Mesenchymal stem cell (in vitro differentiated cells and primary cell): ENCODE data around the gene RAB1B.

Source experiments
- DNase-seq: peaks from one replicate; pipeline ENCODE4 v3.0.0-alpha.2; 2013
- H2AFZ ChIP-seq: one replicate; pipeline ENCODE4 v1.6.1; 2013; ENCODE audit warnings: low read depth, mild to moderate bottlenecking, control low read depth, inconsistent platforms, low read length, moderate library complexity
- H2AK5ac ChIP-seq: 2 replicates; pipeline ENCODE4 v1.6.1; 2013; ENCODE audit warnings: low read length, moderate library complexity, mild to moderate bottlenecking, inconsistent platforms; ENCODE audit not compliant: severe bottlenecking
- H2BK120ac ChIP-seq: one replicate; pipeline ENCODE4 v1.6.1; 2013; ENCODE audit warnings: low read depth, mild to moderate bottlenecking, inconsistent platforms, low read length, moderate library complexity
- H2BK12ac ChIP-seq, 2 experiments: one replicate each; pipeline ENCODE4 v1.6.1; 2013; ENCODE audit warnings: inconsistent platforms in 2 of 2, low read length in 2 of 2, mild to moderate bottlenecking in 2 of 2, moderate library complexity in 2 of 2, control low read depth in 1 of 2
- H2BK15ac ChIP-seq: one replicate; pipeline ENCODE4 v1.6.1; 2013; ENCODE audit warnings: mild to moderate bottlenecking, low read depth, inconsistent platforms; ENCODE audit not compliant: poor library complexity, severe bottlenecking
- H2BK5ac ChIP-seq: 2 replicates; pipeline ENCODE4 v1.6.1; 2013; ENCODE audit warnings: low read depth, mild to moderate bottlenecking, low read length, control low read depth, inconsistent platforms; ENCODE audit not compliant: poor library complexity, severe bottlenecking
- H3K14ac ChIP-seq, 2 experiments: one replicate each; pipeline ENCODE4 v1.6.1; 2013; ENCODE audit warnings: inconsistent platforms in 2 of 2, low read length in 2 of 2, control low read depth in 1 of 2, mild to moderate bottlenecking in 1 of 2, moderate library complexity in 1 of 2
- H3K18ac ChIP-seq, 2 experiments: one replicate each; pipeline ENCODE4 v1.6.1; 2013; ENCODE audit warnings: inconsistent platforms in 2 of 2, low read length in 2 of 2, control low read depth in 1 of 2, low read depth in 1 of 2, mild to moderate bottlenecking in 1 of 2
- H3K23ac ChIP-seq, 2 experiments: one replicate each; pipeline ENCODE4 v1.6.1; 2013; ENCODE audit warnings: inconsistent platforms in 2 of 2, low read length in 2 of 2, mild to moderate bottlenecking in 2 of 2, moderate library complexity in 2 of 2, control low read depth in 1 of 2
- H3K27ac ChIP-seq: 2 replicates; pipeline ENCODE4 v1.5.1; 2013; ENCODE audit warnings: mild to moderate bottlenecking, moderate library complexity, low read length, control low read depth, inconsistent platforms; ENCODE audit not compliant: poor library complexity, severe bottlenecking
- H3K27me3 ChIP-seq, 2 experiments: 2 replicates each; pipeline versions ENCODE4 v1.6.1 to v1.7.0; 2013; ENCODE audit warnings: low read length in 2 of 2, mild to moderate bottlenecking in 2 of 2, moderate library complexity in 2 of 2, control low read depth in 1 of 2, inconsistent platforms in 1 of 2; ENCODE audit not compliant: control insufficient read depth in 1 of 2, insufficient read depth in 1 of 2
- H3K36me3 ChIP-seq, 2 experiments: 2 replicates each; pipeline versions ENCODE4 v1.6.1 to v1.7.0; 2013; ENCODE audit warnings: low read length in 2 of 2, control low read depth in 1 of 2, inconsistent platforms in 1 of 2, low read depth in 1 of 2, mild to moderate bottlenecking in 1 of 2; ENCODE audit not compliant: insufficient read depth in 2 of 2, control insufficient read depth in 1 of 2
- H3K4ac ChIP-seq, 2 experiments: one replicate each; pipeline ENCODE4 v1.6.1; 2013; ENCODE audit warnings: inconsistent platforms in 2 of 2, low read length in 2 of 2, mild to moderate bottlenecking in 2 of 2, moderate library complexity in 2 of 2, control low read depth in 1 of 2, low read depth in 1 of 2
- H3K4me1 ChIP-seq: 2 replicates; pipeline ENCODE4 v1.6.1; 2013; ENCODE audit warnings: low read depth, low read length, control low read depth; ENCODE audit not compliant: control insufficient read depth, insufficient read depth
- H3K4me2 ChIP-seq: 2 replicates; pipeline ENCODE4 v1.6.1; 2013; ENCODE audit warnings: low read length, mild to moderate bottlenecking, inconsistent platforms; ENCODE audit not compliant: poor library complexity, severe bottlenecking
- H3K4me3 ChIP-seq, 2 experiments: 2 replicates each; pipeline versions ENCODE4 v1.5.1 to v1.7.0; 2013; ENCODE audit warnings: low read length in 2 of 2, mild to moderate bottlenecking in 2 of 2, control low read depth in 1 of 2, low read depth in 1 of 2; ENCODE audit not compliant: insufficient read depth in 1 of 2
- H3K79me1 ChIP-seq: replicated peaks from 2 replicates; pipeline ENCODE4 v1.6.1; 2013; ENCODE audit warnings: mild to moderate bottlenecking, control low read depth, low read length, inconsistent platforms; ENCODE audit not compliant: poor library complexity, severe bottlenecking
- H3K9ac ChIP-seq: 2 replicates; pipeline ENCODE4 v1.7.0; 2013; ENCODE audit warnings: mild to moderate bottlenecking, low read length, moderate library complexity
- H3K9me3 ChIP-seq: 2 replicates; pipeline ENCODE4 v1.7.0; 2013; ENCODE audit warnings: mild to moderate bottlenecking, low read length; ENCODE audit not compliant: control insufficient read depth
- H4K8ac ChIP-seq: one replicate; pipeline ENCODE4 v1.6.1; 2013; ENCODE audit warnings: inconsistent platforms, mild to moderate bottlenecking, low read length, moderate library complexity
- H4K91ac ChIP-seq: one replicate; pipeline ENCODE4 v1.6.1; 2013; ENCODE audit warnings: mild to moderate bottlenecking, low read length, inconsistent platforms
- WGBS: methylation state at CpG from one replicate; pipeline ENCODE4 v1.1.7; 2013; ENCODE audit warnings: mixed read lengths; 5-methylcytosine and 5-hydroxymethylcytosine counted together

RAB1B gene

GRCh38 chr11:66272596-66272995 lies 4.2 kb downstream of the RAB1B start:
- H2BK12ac ChIP-seq, result no peak overlapping the region
- no peak overlapping the region for H3K18ac ChIP-seq
- H3K79me1 ChIP-seq, result peaks cover 14% of the 10 kb centered on the region
- H3K27me3 ChIP-seq, result no peaks in the 10 kb centered on the region
- H3K36me3 ChIP-seq, result peaks cover 56 to 61% of the 10 kb centered on the region in 2 experiments
- H4K8ac ChIP-seq, result no peak overlapping the region
- H2BK15ac ChIP-seq, result no peak overlapping the region
- H2BK5ac ChIP-seq, result no peak overlapping the region
- no peak overlapping the region for H3K27ac ChIP-seq
- WGBS, result 98% methylated on average over 2 of the region's 2 CpGs
- H3K4me1 ChIP-seq, result peaks cover 3% of the 10 kb centered on the region
- no peak overlapping the region for H3K9ac ChIP-seq
- no peak overlapping the region for H3K14ac ChIP-seq
- no peak for DNase-seq
- no peaks in the 10 kb centered on the region for H3K9me3 ChIP-seq
- no peak overlapping the region for H3K4me2 ChIP-seq
- H2AK5ac ChIP-seq, result no peak overlapping the region
- H2BK120ac ChIP-seq, result no peak overlapping the region
- H2AFZ ChIP-seq, result no peak overlapping the region
- H3K4ac ChIP-seq, result no peak overlapping the region
- no peak overlapping the region for H3K23ac ChIP-seq
- no peak overlapping the region for H4K91ac ChIP-seq
- no peak overlapping the region for H3K4me3 ChIP-seq

- Histone ChIP-seq H3K23ac (no peak overlapping the region), H3K18ac (no peak overlapping the region), H3K4ac (no peak overlapping the region), H2BK12ac (no peak overlapping the region), H3K9ac (no peak overlapping the region), H3K4me2 (no peak overlapping the region), H2BK15ac (no peak overlapping the region), H3K4me1 (peaks cover 11% of the 10 kb centered on the region), H2AK5ac (no peak overlapping the region), H4K91ac (no peak overlapping the region), H3K27ac (no peak overlapping the region), H2AFZ (no peak overlapping the region), H4K8ac (no peak overlapping the region), H3K79me1 (peaks cover 14% of the 10 kb centered on the region), H2BK120ac (no peak overlapping the region), H3K14ac (no peak overlapping the region), H2BK5ac (no peak overlapping the region), H3K36me3 (peaks cover 56 to 61% of the 10 kb centered on the region in 2 experiments), H3K27me3 (peaks cover 4 to 7% of the 10 kb centered on the region in 2 experiments), H3K4me3 (no peak overlapping the region), H3K9me3 (no peaks in the 10 kb centered on the region)
- no peak for DNase-seq
- WGBS, result 75% methylated on average over 1 of the region's 1 CpG
These were observed 5.8 kb downstream of the RAB1B start for GRCh38 chr11:66274219-66274618.

GRCh38 chr11:66275396-66275795 lies 7.0 kb downstream of the RAB1B start:
- H3K14ac ChIP-seq, result no peak overlapping the region

GRCh38 chr11:66275984-66276612 lies 7.7 kb downstream of the RAB1B start:
- Histone ChIP-seq H3K9me3 (no peaks in the 10 kb centered on the region), H3K4ac (no peak overlapping the region), H3K36me3 (peaks cover 50 to 56% of the 10 kb centered on the region in 2 experiments), H3K4me1 (peaks cover 15% of the 10 kb centered on the region), H3K27me3 (peaks cover 7 to 13% of the 10 kb centered on the region in 2 experiments), H3K4me2 (no peak overlapping the region), H2AFZ (no peak overlapping the region), H4K8ac (no peak overlapping the region), H3K23ac (no peak overlapping the region), H2BK120ac (no peak overlapping the region), H4K91ac (no peak overlapping the region), H3K4me3 (no peak overlapping the region), H3K79me1 (peaks cover 13% of the 10 kb centered on the region), H2BK5ac (no peak overlapping the region), H3K27ac (no peak overlapping the region), H3K9ac (no peak overlapping the region), H3K14ac (no peak overlapping the region), H2BK15ac (no peak overlapping the region), H2BK12ac (no peak overlapping the region), H3K18ac (no peak overlapping the region), H2AK5ac (no peak overlapping the region)
- no peak for DNase-seq
- 95% methylated on average over 14 of the region's 14 CpGs for WGBS

More at GRCh38 chr11:66275396-66275795, 7.0 kb downstream of the RAB1B start:
- H3K23ac ChIP-seq, result no peak overlapping the region
- H2BK5ac ChIP-seq, result no peak overlapping the region
- H3K36me3 ChIP-seq, result peaks cover 55 to 61% of the 10 kb centered on the region in 2 experiments
- H3K18ac ChIP-seq, result no peak overlapping the region
- no peak overlapping the region for H3K9ac ChIP-seq
- H3K4me3 ChIP-seq, result no peak overlapping the region
- H3K4ac ChIP-seq, result no peak overlapping the region
- 97% methylated on average over 8 of the region's 8 CpGs for whole genome bisulfite sequencing
- H3K4me1 ChIP-seq, result peaks cover 13% of the 10 kb centered on the region
- H4K91ac ChIP-seq, result no peak overlapping the region
- H3K4me2 ChIP-seq, result no peak overlapping the region
- no peak overlapping the region for H2AK5ac ChIP-seq
- H3K9me3 ChIP-seq, result no peaks in the 10 kb centered on the region
- no peak overlapping the region for H2BK15ac ChIP-seq
- no peak overlapping the region for H3K27ac ChIP-seq
- H2BK12ac ChIP-seq, result no peak overlapping the region
- H2BK120ac ChIP-seq, result no peak overlapping the region
- H3K79me1 ChIP-seq, result peaks cover 14% of the 10 kb centered on the region
- no peak for DNase-seq
- H4K8ac ChIP-seq, result no peak overlapping the region
- H3K27me3 ChIP-seq, result peaks cover 7 to 13% of the 10 kb centered on the region in 2 experiments
- no peak overlapping the region for H2AFZ ChIP-seq
